ENCODE data around the gene TMEM74B.
"Not testable (repeated sequence)": the region's sequence is repeated elsewhere in the genome, so short reads cannot be mapped to it uniquely, and the experiment has no call there.

Gene TMEM74B

DNA sequence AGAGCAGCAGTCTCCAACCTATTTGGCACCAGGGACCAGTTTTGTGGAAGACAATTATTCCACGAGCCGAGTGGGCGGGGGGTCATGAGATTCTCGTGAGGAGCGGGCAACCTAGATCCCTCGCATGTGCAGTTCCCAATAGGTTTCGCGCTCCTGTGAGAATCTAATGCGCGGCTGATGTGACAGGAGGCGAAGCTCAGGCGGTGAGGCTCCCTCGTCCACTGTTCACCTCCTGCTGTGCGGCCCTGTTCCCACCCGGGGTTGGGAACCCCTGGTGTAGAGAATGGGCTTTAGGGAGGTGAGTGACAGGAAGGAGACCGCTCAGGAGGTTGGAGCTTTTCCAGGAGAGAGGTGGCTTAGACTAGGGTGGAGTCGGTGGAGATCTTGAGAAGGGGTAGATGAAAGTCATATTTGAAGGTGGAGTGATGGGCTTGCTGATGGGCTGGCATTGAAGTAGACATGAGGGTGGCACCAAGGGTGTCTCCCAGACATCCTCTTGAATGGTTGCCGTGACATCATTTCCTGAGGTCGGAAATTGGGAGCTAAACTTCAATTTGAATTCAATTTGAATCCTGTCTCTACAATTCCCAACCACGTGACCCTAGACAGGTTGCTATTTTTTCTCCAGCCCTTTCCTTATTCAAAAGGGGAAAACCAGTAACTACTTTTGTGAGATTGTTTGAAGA, 39.6 kb upstream of the TMEM74B start:
- DNase-seq = no peak
- Histone ChIP-seq H3K27me3 (ENCODE audit: insufficient read depth, low read depth, severe bottlenecking) (no peaks in the 10 kb centered on the region), H3K9me3 (ENCODE audit: severe bottlenecking) (peaks cover 12% of the 10 kb centered on the region), H3K4me3 (ENCODE audit: low read depth, low read length) (no peak overlapping the region), H3K27ac (no peak overlapping the region), H3K36me3 (no peaks in the 10 kb centered on the region)
- TF ChIP-seq, protein P1, sequence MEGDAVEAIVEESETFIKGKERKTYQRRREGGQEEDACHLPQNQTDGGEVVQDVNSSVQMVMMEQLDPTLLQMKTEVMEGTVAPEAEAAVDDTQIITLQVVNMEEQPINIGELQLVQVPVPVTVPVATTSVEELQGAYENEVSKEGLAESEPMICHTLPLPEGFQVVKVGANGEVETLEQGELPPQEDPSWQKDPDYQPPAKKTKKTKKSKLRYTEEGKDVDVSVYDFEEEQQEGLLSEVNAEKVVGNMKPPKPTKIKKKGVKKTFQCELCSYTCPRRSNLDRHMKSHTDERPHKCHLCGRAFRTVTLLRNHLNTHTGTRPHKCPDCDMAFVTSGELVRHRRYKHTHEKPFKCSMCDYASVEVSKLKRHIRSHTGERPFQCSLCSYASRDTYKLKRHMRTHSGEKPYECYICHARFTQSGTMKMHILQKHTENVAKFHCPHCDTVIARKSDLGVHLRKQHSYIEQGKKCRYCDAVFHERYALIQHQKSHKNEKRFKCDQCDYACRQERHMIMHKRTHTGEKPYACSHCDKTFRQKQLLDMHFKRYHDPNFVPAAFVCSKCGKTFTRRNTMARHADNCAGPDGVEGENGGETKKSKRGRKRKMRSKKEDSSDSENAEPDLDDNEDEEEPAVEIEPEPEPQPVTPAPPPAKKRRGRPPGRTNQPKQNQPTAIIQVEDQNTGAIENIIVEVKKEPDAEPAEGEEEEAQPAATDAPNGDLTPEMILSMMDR (IDR thresholded peaks at IDR 0.05; ENCODE audit: low read depth, low read length) = no peak

GRCh38 chr20:1222750-1223149, 38.0 kb upstream of the TMEM74B start:
- H3K27me3 ChIP-seq (ENCODE audit: insufficient read depth, low read depth, severe bottlenecking); H3K27ac ChIP-seq; H3K4me3 ChIP-seq (ENCODE audit: low read depth, low read length); H3K36me3 ChIP-seq; DNase-seq: not testable (repeated sequence)
- H3K9me3 ChIP-seq (ENCODE audit: severe bottlenecking) = peaks cover 12% of the 10 kb centered on the region

- not testable (repeated sequence) for H3K4me3 ChIP-seq (ENCODE audit: low read depth, low read length); H3K27ac ChIP-seq; H3K36me3 ChIP-seq; DNase-seq; H3K9me3 ChIP-seq (ENCODE audit: severe bottlenecking)
- H3K27me3 ChIP-seq (ENCODE audit: insufficient read depth, low read depth, severe bottlenecking) = peaks cover 14% of the 10 kb centered on the region
Measured at GRCh38 chr20:1216527-1217427, 32.0 kb upstream of the TMEM74B start.

- TF ChIP-seq, protein P1 (IDR thresholded peaks at IDR 0.05; ENCODE audit: low read depth, low read length) = no peak
- Histone ChIP-seq H3K27ac (no peak overlapping the region), H3K36me3 (no peaks in the 10 kb centered on the region), H3K9me3 (ENCODE audit: severe bottlenecking) (no peaks in the 10 kb centered on the region), H3K27me3 (ENCODE audit: insufficient read depth, low read depth, severe bottlenecking) (peaks cover 14% of the 10 kb centered on the region), H3K4me3 (ENCODE audit: low read depth, low read length) (no peak overlapping the region)
- no peak for DNase-seq
Measured at GRCh38 chr20:1215386-1216170, 30.8 kb upstream of the TMEM74B start.

DNA sequence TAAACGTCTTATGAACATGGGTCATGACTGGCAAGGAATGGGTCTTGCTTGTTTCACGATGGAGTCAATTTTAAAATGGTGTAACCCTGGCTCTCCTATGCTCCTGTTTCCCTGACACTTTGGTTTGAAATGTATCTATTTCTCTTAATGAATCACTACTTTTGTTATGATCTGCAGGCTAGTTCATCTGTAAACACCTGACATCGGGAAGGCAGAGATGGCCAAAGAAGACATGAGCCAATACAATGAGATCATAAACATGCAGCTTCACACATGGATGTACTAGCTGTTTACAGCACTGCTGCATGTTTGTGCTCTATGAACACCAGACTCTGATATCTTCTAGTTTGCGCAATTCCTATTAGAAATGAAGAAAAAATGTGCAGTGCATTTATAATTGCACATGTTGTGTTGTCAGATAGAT, 30.1 kb upstream of the TMEM74B start:
- H3K4me3 ChIP-seq (ENCODE audit: low read depth, low read length) = no peak overlapping the region
- no peaks in the 10 kb centered on the region for H3K36me3 ChIP-seq
- TF ChIP-seq, protein P1 (IDR thresholded peaks at IDR 0.05; ENCODE audit: low read depth, low read length) = no peak
- no peaks in the 10 kb centered on the region for H3K9me3 ChIP-seq (ENCODE audit: severe bottlenecking)
- H3K27ac ChIP-seq = no peak overlapping the region
- DNase-seq = no peak
- peaks cover 15% of the 10 kb centered on the region for H3K27me3 ChIP-seq (ENCODE audit: insufficient read depth, low read depth, severe bottlenecking)

- Histone ChIP-seq H3K4me3 (ENCODE audit: low read depth, low read length) (no peak overlapping the region; the same call in 1 of the 2 replicates), H3K27me3 (ENCODE audit: insufficient read depth, low read depth, severe bottlenecking) (peaks cover 24% of the 10 kb centered on the region), H3K27ac (no peak overlapping the region), H3K9me3 (ENCODE audit: severe bottlenecking) (no peaks in the 10 kb centered on the region), H3K36me3 (no peaks in the 10 kb centered on the region)
- TF ChIP-seq, protein P1 (IDR thresholded peaks at IDR 0.05; ENCODE audit: low read depth, low read length) = peak; percentile 90
- peak; percentile 71 for DNase-seq
Measured at GRCh38 chr20:1212607-1213396, 28.0 kb upstream of the TMEM74B start.

Measured in WERI-Rb-1 (cell line).